NCI-H748 (cell line): ENCODE results near the gene SPATA20.
A peak's percentile ranks its signal among the peaks of the same experiment; 100 is the strongest.

Experiments
- DNase-seq: peaks from one replicate; lab custom pipeline; 2025; ENCODE audit not compliant: unreplicated experiment; lab: John Stamatoyannopoulos, UW

Gene SPATA20

DNA sequence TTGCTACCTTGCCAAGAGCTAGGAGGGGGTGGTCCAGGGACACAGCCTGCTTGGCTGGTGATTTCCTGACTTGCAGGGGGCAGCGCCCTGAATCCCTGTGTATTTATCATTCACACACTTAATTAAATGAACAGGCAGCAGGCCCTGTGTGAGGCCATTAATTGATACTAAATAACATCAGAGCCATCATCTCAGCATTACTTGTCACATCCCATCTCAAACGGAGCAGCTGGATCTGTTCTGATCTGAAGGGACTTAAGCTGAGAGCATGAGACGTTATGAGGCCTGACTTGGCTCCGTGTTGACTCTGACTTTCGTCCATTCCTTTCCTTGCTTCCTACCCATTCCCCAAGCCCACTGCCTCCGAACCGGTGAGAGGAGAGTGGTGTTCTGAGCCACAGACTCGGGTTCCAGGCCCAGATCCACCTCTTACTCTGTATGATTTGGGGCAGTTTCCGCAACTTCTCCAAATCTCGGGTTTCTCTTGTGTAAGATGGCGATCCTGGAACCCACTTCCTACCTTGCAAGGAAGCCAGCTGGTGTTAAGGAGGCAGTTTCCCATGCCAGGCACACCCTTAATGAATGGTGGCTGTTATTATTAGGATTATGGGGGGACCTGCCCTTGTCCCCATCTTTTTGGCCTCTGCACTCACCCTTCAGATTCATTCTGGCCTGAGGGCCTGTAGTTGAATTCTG, 47.3 kb downstream of the SPATA20 start:
- no peak for DNase-seq

DNA sequence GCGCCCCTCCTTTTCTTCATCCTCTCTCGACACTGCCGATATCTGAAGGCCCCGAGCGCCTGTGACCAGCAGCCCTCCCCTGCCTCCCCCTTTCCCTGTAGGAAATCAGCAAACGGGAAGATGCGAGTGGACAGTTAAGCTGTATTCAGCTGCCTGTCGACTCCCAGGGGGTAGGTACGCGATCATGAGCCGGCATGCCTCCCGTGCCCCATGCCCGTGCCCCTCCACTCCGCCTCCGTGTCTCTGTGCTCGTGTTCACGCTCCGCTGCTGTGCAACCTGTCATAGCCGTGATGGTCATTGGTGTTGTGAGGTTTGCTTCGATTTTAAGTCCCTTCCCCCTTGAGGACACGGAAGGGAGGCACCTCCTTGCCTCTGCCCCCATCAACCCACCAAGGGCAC, 47.9 kb downstream of the SPATA20 start:
- no peak for DNase-seq

DNA sequence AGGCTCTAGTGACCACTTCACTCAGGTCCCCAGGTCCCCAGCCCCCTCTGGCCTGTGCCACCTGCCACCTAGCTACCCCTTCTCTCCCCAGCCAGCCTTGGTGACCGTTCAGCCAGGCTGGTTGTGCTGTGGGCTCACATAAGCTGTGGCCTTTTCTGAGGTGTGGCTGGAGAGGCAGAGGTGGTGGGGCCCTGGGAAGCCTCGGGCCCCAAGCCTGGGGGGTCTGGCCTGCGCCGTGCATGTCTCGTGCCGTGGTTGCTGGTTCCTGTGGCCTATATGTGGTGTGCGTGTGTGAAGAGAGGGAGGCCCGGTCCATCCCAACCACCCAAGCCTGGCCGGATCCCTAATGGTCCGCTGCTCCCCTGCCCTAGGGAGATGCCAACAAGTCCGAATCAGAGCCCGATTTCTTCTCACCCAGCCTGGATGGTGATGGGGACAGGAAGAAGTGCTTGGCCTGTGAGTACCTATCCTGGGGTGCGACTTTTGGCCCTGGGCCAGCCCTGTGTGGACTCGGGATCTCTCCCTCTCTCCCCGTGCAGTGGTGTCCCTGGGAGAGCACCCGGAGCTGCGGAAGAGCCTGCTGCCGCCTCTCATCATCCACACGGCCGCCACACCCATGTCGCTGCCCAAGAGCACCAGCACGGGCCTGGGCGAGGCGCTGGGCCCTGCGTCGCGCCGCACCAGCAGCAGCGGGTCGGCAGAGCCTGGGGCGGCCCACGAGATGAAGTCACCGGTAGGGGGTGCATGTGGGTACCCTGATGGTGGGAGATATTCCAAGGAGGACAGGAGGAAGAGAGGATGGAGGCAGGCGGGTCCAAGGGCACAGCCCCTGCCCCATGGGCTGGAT, 49.4 kb downstream of the SPATA20 start:
- no peak for DNase-seq

DNA sequence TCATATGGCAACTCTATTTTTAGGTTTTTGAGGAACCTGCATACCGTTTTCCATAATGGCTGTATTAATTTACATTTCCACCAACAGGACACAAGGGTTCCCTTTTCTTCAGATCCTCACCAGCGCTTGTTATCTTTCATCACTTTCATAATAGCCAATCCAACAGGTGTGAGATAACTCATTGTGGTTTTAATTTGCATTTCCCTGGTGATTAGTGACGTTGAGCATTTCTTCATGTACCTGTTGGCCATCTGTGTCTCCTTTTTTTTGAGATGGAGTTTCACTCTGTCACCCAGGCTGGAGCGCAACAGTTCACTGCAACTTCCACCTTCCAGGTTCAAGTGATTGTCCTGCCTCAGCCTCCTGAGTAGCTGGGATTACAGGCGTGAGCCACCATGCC, 51.5 kb downstream of the SPATA20 start:
- DNase-seq, result no peak

DNA sequence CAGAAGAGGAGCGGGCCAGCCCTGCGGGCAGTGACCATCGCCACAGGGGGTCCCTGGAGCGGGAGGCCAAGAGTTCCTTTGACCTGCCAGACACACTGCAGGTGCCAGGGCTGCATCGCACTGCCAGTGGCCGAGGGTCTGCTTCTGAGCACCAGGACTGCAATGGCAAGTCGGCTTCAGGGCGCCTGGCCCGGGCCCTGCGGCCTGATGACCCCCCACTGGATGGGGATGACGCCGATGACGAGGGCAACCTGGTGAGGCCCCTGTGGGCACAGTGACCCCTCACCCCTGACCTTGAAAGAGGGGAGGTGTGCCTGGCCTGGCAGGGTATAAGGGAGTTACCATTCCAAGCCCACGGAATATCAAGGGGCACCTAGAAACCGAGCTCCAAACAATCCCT, 52.6 kb downstream of the SPATA20 start:
- DNase-seq, result no peak

DNA sequence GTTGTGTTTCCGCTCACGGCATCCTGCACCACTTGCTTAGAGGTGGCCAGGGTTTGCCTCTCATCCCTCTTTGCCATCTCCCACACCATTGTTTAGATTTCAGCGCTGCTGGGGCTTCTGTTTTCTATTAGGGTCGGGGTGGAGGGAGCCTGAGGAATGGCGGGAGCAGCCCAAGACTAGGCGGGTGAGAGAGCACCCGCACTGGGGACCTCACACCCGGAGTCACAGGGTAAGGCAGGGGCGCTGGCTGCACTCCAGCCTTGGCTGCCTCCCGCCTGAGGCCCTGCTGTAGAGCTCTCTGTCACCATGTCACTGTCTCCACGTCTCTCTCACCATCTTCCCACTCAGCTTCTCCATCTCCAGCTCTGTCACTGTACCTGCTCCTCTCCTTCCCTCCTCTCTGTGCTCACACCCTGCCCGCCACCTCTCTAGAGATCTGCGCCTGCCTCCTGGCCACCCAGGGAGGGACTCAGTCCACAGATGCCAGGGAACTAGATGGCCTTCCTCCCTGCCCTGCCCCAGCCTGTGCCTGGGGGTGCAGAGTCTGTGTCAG, 54.9 kb downstream of the SPATA20 start:
- DNase-seq, result no peak

DNA sequence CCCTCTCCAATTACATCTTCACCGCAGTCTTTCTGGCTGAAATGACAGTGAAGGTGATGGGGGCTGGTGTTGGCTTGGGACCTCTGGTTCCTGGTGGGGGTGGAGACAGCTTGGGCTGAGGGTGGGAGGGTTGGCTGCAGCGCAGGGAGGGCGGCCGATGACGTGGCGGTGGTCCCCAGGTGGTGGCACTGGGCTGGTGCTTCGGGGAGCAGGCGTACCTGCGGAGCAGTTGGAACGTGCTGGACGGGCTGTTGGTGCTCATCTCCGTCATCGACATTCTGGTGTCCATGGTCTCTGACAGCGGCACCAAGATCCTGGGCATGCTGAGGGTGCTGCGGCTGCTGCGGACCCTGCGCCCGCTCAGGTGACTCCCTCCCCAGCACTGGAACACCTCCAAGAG, 55.9 kb downstream of the SPATA20 start:
- DNase-seq, result no peak

DNA sequence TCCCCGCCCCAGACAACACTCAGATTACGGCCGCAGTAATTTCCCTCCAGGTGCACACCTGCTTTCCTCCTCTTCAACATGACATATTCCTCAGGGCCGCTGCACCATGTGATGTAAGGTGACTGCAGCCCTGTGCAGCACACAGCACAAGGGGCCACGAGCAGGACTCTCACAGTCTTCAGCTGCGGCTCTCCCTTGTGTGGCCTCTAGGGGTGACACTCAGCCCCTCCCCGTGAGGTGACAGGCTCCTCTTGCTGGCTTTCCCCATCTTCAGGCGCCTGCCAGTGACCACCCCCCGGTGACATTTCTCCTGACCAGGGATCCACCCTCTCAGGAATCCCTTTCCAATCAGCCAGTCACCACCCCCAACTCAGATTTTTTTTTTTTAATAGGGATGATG, 56.4 kb downstream of the SPATA20 start:
- DNase-seq, result peak; percentile 66

DNA sequence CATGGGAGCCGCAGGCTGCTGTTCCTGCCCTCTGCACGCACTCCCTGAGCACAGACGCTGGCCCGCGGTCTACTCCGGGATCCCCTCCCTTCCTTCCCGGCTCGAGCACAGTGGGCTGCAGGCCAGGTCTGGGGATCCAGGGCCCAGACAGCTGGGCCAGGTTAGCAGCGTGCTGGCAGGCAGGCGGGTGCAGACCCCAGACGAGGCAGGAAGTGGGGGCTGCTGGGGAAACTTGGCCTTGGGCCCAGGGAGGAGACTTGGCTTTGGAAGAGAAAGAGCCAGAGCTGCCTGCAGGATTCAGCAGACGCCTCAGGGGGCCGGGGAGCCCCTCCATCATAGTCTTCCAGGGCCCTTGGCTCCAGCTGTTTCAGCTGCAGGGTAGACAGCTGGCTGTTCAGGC, 57.5 kb downstream of the SPATA20 start:
- DNase-seq, result no peak

DNA sequence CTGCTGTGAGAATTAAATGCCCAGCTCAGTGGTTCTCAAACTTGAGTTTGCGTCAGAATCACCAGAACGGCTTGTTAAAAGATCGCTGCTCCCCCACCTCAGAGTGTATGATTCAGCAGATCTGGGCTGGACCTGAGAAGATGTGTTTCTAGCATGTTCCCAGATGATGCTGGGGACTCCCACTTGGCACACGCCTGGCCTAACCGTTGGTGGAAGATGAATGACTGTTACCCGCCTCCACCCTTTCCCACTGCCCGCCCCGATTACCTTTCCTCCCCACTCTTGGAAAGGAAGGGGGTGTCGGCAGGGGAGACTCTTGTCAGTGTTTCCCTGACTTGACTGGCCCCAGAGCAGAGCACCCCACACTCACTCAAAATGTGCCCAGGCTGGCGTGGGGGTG, 58.5 kb downstream of the SPATA20 start:
- no peak for DNase-seq
